ENCODE measurements around the gene BOK.

The BOK gene

DNA sequence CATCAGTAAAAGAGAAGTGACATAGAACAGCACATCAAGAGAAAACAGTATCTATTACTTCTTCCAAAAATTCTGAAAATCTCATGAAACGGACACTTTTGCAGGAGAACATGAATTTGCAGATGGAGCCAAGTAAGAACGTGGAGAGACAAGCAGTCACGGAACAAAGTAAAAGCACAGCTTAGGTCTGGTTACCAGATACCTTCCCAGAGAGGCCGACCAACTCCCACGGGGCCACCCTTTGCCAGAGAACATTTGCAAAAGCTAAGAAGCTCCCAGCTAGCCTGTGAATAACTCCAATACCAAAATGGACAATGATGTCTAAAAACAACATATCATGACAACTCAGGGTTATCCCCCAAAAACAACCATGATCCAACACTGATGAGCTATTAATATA, 39.5 kb downstream of the BOK start:
- no peak for DNase-seq (ENCODE audit: low read depth, low spot score)

DNA sequence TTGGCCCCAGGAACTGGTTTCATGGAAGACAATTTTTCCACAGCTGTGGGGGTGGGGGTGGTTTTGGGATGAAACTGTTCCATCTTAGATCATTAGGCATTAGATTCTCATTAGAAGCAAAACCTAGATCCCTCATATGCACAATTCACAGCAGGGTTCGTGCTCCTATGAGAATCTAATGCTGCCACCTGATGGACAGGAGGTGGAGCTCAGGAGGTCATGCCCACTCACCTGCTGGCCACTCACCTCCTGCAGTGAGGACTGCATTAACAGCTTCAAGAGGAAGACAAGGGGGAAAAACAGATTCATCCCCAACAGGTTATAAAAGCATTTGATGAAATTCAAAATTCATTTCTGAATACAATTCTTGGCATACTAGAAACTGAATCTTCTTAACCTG, 39.9 kb downstream of the BOK start:
- no peak for DNase-seq (ENCODE audit: low read depth, low spot score)

DNA sequence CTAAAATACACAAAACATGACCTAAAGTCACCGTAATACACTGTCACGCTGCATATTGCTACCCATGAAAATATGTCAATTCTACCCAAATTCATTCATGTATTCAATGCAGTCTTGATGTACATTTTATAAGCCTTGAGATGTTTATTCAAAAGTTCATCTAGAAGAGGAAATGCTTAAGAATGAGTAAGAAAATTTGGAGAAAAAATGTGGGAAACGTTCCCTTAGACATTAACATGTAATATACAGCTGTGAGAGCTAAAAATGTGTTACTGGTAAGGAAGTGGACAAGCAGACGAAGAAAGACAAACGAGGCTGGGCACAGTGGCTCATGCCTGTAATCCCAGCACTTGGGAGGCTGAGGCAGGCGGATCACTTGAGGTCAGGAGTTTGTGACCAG, 41.1 kb downstream of the BOK start:
- DNase-seq (ENCODE audit: low read depth, low spot score), result no peak

DNA sequence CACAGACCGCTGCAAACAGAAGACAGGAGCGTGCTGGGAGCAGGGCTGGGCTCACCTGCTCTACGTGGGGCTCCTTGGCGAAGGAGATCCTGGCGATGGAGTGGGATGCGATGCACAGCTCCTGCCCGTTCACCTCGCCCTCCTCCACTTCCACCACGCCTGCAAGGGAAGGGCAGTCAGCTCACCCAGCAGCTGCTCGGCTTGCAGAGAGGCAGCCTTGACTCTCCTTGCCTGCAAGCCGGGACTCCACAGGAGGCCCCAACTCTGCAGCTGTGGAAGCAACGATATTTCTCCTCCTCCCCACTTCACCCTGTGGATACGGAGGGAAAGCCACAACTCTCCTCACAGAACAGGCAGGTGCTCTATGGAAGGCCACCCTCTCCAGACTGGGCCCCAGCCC, 43.3 kb downstream of the BOK start:
- no peak for DNase-seq (ENCODE audit: low read depth, low spot score)

DNA sequence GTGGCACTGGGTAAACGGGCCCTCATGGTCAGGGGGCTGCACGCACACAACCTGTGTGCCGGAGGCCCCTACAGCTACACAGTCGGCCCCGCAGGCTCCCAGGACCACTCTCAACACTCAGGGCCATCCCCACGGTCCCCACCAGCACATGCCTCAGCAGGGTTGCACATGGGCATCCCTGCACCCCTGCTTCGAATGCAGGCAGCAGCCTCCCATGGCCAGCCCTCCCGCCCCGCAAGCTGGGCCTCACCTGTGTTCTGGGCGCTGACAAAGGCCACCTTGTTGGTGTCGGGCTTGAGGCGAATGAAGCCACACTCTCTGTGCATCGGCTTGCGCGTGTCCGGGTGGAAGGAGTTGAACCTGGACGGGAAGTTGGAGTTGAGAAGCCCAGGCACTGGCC, 44.2 kb downstream of the BOK start:
- no peak for DNase-seq (ENCODE audit: low read depth, low spot score)

DNA sequence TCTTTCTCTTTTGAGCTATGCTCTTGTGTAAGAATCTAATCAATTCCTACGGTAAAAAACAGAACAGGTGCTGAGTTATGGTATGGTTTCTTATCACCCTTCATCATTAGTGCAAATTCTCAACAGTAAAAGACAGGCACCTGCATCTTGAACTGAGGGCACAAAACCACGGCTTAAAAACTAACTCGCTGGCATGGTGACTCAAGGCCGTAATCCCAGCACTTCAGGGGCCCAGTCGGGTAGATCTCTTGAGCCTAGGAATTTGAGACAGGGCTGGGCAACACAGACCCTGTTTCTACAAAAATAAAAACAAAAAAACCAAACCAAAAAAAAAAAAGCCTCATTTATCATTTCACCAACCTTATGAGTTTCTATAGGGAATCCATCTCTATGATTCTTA, 45.1 kb downstream of the BOK start:
- DNase-seq (ENCODE audit: low read depth, low spot score), result no peak

DNA sequence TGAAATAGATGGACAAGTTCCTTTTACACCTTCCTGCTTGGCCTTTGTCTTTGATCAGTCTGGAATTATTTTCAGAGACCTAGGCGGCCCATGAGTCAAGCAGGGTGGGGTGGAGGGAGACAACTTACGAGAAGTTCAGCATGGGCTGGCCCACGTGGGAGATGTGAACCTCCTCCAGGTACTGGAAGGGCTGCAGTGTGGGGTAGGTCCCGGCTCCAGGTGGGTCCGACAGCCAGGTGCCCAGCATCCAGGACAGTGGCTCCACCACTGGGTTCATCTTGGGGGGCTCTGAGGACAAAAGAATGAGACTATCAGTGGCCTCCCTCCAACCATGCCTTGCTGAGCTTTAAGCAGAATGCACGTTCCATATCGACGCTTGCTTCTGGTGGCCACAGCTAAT, 47.6 kb downstream of the BOK start:
- no peak for DNase-seq (ENCODE audit: low read depth, low spot score)

DNA sequence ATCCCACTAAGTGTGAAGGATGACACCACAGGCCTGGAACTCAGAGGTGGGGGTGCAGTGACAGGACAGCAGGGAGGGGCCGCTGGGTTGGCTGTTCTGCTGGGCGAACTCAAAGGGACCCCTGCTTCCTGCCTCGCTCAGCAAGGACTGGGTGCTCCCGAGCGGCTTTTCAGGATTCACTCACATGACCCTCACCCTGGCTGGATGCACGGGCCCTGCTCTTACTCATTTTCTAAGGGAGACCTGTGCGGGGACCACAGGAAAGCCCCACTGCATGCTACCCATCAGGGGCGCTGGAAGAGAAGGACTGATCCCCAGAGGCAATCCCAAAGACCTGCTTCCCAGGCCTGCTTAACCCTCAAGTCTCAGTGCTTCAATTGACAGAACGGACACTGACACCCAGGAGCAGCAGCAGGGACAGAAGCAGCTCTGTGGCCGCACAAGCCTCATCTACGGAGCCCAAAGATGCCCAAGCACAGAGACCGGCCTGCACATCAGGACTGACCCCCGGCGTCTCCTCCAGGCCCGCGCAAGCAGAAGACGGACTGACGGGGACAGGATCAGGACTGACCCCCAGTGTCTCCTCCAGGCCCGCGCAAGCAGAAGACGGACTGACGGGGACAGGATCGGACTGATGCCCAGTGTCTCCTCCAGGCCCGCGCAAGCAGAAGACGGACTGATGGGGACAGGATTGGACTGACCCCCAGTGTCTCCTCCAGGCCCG, 48.8 kb downstream of the BOK start:
- no peak for DNase-seq (ENCODE audit: low read depth, low spot score)

DNA sequence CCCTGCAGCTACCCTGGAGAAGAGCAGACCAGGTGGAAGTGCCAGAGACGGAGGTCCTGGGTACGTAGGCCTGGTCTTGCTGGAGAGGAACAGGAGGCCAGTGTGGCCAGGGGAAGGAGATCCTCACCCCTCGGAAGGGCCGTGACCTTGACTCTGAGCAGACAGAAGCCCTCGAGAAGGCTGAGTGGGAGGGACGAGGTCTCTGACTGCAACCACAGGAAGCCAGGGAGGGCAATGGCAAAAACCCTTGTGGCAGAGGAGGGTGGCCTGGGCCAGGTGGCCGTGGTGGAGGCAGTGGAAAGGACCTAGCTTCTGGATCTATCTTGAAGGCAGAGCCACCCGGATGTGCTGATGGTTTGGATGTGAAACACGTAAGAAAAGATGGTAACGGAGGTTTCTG, 50.3 kb downstream of the BOK start:
- DNase-seq (ENCODE audit: low read depth, low spot score), result no peak

DNA sequence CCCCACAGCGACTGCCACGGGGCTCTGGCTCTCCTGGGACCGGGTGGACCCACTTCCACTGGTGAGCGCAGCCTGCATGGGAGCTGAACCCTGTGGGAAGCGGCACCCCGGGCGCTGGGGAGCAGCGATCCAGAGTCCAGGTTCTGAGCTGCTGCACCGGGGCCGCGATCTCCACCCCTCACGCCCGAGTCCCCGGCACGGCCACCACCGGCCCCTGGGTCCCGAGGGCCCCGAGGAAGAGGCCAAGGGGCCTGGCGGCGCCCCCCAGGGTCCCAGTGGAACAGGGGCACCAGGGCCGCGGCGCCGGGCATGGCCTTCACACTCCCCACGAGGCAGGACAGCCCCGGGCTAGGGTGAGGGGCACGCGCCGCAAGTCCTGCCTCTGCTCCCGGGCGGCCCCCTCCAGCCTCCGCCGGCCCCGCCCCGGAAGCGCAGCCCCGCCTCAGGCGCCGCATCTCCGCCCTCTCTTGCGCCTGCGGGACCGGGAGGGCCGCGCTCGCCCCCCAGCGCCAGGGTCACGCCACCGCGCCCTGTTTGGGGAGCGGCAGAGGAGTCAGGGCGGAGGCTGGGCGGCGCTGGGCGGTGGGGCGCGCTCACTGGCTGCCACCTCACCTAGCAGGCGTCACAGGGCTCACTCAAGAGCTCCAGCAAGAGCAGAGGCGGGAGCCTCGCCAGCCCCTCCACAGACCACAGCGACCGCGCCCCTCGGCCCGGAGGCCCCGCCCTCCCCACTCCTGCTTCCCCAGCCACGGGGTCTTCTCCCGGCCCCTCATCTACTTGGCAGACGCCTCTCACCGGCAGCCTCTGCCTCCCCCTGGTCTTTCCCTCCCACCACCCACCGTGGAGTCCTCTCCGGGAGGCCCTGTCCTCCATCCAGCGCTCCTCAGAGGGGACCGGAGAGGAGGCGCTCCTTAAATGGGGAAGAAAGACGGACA, 51.6 kb downstream of the BOK start:
- DNase-seq (ENCODE audit: low read depth, low spot score), result peak; percentile 49

DNA sequence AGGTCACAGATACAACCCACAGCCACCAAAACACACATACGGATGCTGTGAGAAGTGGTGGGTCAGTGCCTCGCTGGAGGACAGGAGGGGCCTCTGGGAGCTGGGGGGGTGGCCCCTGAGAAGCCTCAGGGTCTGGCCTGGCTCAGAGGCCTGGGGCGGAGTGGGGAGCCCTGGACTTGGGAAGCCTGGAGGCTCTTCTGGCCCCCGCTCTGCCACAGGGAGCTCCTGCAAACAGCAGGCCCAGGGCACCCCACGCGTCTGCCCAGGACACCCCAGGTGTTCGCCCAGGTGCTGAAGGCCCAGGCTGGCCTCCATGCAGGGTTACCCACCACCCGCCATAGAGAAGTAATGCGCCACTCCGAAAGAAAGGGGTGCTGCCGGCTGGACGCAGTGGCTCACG, 52.5 kb downstream of the BOK start:
- no peak for DNase-seq (ENCODE audit: low read depth, low spot score)

DNA sequence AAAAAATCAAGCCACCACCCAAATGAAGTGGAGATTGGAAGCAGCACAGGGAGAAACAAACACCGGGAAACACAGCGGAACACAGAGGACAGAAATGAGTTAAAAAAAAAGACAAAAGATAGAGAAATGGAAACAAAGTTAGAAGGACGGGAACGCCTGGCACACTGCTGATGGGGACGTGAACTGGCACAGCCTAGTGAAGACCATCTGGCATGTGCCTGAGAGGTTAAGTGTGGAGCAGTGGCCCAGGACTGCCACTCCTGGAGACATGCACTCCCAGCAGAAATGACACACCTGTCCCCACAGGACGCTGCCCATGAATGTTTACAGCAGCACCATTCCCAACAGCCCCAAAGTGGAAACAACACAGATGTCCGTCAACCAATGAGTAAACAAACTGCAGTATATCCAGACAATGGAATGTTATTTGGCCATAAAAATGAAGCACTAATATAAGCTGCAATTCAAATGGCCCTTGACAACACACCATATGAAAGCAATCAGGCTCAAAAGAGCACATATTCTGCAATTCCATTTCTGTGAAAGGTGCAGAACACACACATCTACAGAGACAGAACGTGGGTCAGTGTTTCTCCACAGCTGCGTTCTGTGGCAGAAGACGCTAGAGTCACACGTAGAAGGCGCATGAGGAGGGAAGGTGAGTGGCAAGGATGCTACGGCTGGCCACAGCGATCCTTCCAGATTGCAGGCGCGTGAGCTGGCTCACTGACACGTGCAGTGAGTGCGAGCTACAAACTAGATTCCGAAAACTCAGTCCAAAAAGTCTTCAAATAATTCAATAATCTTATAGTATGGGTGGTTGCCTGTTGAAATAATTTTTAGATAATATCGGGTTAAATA, 53.8 kb downstream of the BOK start:
- DNase-seq (ENCODE audit: low read depth, low spot score), result no peak

DNA sequence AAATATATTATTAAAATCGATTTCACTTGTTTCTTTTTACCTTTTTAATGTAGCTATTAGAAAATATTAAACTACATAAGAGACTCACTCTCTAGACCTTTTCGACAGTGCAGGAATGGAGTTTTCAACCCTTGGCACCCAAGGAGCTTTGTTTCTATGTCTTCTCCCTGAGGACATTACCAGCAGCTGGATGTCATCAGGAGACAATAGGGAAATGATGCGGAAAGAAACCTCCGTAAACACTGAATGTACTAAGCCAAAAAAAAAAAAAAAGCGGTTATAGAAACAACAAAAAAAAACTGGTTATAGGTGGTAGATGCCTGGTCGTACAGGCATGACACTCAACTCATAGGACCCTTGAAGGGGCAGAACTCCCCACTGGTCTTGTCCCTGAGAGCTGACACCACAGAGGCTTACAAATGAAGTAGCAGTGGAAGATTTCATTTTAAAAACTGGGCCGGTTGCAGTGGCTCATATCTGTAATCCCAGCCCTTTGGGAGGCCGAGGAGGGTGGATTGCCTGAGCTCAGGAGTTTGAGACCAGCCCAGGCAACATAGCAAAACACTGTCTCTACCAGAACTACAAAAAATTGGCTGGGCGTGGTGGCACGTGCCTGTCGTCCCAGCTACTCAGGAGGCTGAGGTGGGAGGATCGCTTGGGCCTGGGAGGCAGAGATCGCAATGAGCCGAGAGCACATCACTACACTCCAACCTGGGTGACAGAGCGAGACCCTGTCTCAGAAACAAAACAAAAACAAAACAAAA, 54.7 kb downstream of the BOK start:
- DNase-seq (ENCODE audit: low read depth, low spot score), result no peak

DNA sequence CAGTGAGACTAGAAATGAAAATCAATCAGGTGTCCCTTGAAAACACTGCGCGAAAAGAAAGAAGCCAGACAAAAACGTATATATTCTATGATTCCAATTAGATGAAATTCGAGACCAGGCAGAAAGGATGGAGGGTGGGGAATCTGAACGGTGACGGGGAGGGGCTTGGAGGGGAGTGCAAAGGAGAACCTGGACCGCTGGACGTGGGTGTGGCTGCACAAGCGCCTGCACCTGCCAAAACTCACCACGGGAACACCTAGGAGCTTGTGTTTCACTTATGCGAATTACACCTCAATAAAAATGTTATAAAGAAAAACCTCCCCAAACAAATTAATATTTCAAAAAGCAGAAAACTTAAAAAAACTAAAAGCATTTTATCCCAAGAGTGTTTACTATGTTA, 56.5 kb downstream of the BOK start:
- no peak for DNase-seq (ENCODE audit: low read depth, low spot score)

DNA sequence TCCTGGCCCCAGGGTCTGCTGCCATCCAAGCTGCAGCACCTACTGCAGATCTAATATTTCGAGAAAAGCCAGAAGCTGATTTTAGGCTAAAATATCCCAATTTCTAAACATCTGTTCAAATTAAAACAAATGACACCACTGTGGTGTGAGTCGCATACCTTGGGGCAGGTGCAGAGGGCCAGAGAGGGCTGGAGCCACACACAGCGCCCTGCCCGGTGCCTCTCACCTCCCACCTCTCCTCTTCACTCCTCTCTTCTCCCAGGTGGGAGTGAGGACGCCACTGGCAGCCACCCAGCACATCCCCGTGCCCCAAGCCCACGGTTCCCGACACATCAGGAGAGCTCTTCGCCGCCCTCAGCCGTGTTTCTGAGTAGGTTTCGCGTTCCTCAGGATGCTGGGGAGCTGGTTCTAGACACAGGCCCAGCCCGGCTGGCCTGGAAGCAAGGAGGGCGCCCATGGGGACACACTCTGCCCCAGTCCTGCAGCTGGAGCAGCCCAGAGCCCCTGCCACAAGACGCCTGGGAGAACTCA, 57.0 kb downstream of the BOK start:
- DNase-seq (ENCODE audit: low read depth, low spot score), result no peak

DNA sequence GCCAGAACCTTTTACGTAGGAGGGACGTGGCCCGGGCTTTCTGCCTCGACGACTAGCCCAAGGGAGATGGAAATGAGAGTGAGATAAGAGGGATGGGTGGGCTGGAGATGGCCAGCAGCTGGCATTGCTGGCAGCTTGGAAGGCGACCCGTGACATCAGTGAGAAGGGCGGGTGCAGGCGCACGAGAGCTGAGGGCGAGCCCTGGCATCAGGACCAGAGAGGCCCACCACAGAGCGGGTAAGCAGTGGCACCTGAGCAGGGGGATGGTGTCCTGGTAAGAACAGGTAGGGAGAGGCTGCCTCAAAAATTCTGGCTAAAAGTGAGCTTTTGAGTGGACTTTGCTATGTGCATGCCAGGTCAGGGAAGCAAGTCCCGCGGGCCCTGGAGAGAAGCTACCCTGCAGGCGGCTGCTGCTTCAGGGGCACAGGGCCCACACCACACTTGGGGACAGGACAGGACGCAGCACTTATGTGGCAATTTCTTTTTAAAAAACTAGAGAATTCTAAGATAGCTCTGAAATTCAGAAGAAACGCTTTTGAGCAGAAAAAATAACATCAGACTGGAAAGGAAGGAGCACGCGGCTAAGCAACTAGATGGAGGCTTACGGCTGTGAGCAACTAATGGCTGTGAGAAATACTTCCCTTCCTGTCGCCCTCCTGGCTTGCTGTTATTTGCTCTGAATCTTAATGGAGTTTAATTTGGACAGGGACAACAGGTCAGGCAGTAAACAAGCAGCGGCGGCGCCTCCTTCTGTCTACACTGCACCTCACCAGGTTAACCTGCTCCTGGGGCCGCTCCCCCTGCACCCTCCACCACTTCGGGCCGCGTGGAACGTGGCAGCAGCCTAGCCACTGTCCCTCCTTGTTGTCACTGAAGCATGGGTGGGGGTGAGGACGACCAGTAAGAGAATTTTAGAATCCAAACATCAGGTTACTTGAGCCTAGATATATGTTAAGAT, 57.9 kb downstream of the BOK start:
- DNase-seq (ENCODE audit: low read depth, low spot score), result no peak

DNA sequence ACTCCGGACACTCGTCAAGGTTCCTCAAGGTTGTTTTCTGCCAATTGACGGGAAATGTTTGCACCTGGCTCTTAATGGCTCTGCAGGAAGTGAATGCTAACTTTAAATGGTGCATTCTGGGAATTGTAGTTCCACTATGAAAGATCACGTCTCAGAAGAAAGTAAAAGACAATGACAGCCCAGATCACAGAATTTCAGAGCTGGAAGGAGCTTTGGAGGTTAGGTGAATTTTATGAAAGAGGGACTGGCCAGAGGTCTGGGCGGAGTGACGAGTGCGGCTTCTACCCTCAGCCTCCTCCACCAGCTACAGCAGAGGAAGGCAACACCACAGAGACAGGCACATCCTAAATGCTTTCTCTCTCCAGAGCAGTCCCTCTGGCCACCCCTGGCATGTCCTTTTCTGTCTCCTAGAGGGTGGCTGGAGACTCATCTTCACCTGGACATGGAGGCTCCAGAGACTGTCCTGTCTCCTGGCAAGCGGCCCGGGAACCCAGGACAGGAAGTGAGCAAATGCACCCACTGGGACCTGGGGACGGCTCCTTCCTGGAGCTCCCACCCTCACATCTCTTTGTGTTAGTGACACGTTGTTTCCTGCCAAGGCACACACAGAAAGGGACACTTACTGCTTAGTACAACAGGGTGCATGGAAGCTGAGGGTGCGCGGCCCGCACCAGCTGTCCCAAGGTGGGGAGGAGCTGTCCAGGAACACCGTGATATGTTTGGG, 59.0 kb downstream of the BOK start:
- DNase-seq (ENCODE audit: low read depth, low spot score), result no peak

DNA sequence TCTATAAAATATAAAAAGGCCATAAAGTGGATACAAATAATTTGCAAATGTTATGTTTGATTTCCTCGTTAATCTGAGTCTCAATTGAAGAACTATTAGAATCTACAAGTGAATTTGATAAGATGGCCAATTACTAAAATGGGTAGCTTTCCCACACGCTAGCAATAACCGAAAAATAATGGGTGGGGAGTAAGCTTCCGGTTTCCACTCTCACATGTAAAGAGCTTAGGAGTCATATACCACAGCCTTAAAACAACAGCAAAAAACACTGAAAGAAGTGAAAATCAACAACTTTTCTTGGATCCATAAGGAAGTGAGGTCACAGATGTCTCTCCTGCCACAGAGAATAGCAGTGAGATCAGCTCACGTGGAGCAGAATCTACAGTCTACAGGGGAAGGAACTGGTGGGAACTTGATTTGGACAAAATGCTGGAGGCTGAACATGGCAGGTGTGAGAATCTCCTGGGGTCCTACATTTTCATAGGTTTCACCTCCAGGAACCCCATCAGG, 59.8 kb downstream of the BOK start:
- DNase-seq (ENCODE audit: low read depth, low spot score), result no peak

DNA sequence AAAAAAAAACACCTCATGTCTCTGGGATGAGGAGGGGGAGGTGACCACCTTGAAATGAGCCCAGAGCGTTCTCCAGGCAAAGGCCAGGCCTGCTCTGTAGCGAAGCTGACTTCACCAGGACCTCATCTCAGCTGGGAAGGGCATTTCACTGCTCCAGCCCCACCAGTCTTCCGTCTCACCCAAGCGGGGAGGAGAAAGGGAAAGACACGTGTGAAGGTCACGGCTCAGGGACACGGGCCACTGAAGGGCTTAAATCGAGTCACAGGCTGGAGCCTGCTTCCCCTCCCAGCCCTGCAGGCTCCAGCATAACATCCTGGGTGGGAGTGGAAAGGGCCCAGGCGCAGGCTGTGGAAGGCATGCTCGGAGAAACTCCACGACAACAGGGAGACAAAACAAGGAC, 60.3 kb downstream of the BOK start:
- no peak for DNase-seq (ENCODE audit: low read depth, low spot score)
